ENCODE data around the gene ACTN3. TPM values are rescaled to one million over a fixed set of nuclear protein-coding genes. Genes with fewer than 3 reads are reported as not detected.
"Not testable (repeated sequence)": the region's sequence is repeated elsewhere in the genome, so short reads cannot be mapped to it uniquely, and the experiment has no call there.

ACTN3 gene
- polyA plus RNA-seq (ENCODE audit: insufficient read length in 4 of 4), result under 1 TPM; 0.31 to 0.69 (median 0.63) TPM

GRCh38 chr11:66546368-66546965, at the start of gene ACTN3:
TSS of gene ACTN3 (plus strand) at chr11:66546903. CDS start at chr11:66546938, 35 bp downstream.
- no peak for DNase-seq (ENCODE audit: low read depth in 4 of 4, low spot score in 2 of 4)

GRCh38 chr11:66497206-66497605, 49.5 kb upstream of the ACTN3 start:
- no peak for DNase-seq (ENCODE audit: low read depth in 4 of 4, low spot score in 2 of 4)

GRCh38 chr11:66498506-66498905, 48.2 kb upstream of the ACTN3 start:
- DNase-seq (ENCODE audit: low read depth in 4 of 4, low spot score in 2 of 4), result no peak

- DNase-seq (ENCODE audit: low read depth in 4 of 4, low spot score in 2 of 4), result no peak
These were observed 41.4 kb upstream of the ACTN3 start for GRCh38 chr11:66505276-66505816.

- no peak for DNase-seq (ENCODE audit: low read depth in 4 of 4, low spot score in 2 of 4)
These were observed 37.6 kb upstream of the ACTN3 start for GRCh38 chr11:66509131-66509561.

GRCh38 chr11:66510271-66510989, 36.3 kb upstream of the ACTN3 start, which contains the start of gene BBS1:
TSS of gene BBS1 (plus strand) at chr11:66510635. CDS start at chr11:66510660, 25 bp downstream.
- DNase-seq (ENCODE audit: low read depth in 4 of 4, low spot score in 2 of 4), result peak; percentile 55 to 72 (median 67)

- no peak for DNase-seq (ENCODE audit: low read depth in 4 of 4, low spot score in 2 of 4)
These were observed 35.7 kb upstream of the ACTN3 start for GRCh38 chr11:66510990-66511339.

GRCh38 chr11:66523611-66524010, 23.1 kb upstream of the ACTN3 start:
- no peak for DNase-seq (ENCODE audit: low read depth in 4 of 4, low spot score in 2 of 4)

- no peak for DNase-seq (ENCODE audit: low read depth in 4 of 4, low spot score in 2 of 4)
These were observed 22.2 kb upstream of the ACTN3 start for GRCh38 chr11:66524304-66525040.

- DNase-seq (ENCODE audit: low read depth in 4 of 4, low spot score in 2 of 4), result no peak
These were observed 17.6 kb upstream of the ACTN3 start for GRCh38 chr11:66529069-66529468.

- no peak for DNase-seq (ENCODE audit: low read depth in 4 of 4, low spot score in 2 of 4)
These were observed 17.0 kb upstream of the ACTN3 start for GRCh38 chr11:66529655-66530054.

GRCh38 chr11:66530927-66531709, 15.6 kb upstream of the ACTN3 start:
- no peak for DNase-seq (ENCODE audit: low read depth in 4 of 4, low spot score in 2 of 4)

GRCh38 chr11:66531841-66532240, 14.9 kb upstream of the ACTN3 start:
- DNase-seq (ENCODE audit: low read depth in 4 of 4, low spot score in 2 of 4), result no peak

- no peak for DNase-seq (ENCODE audit: low read depth in 4 of 4, low spot score in 2 of 4)
These were observed 13.9 kb upstream of the ACTN3 start for GRCh38 chr11:66532784-66533183.

- no peak for DNase-seq (ENCODE audit: low read depth in 4 of 4, low spot score in 2 of 4)
These were observed 7.4 kb upstream of the ACTN3 start for GRCh38 chr11:66539170-66539869.

GRCh38 chr11:66539870-66540213, 6.9 kb upstream of the ACTN3 start:
- no peak for DNase-seq (ENCODE audit: low read depth in 4 of 4, low spot score in 2 of 4)

- DNase-seq (ENCODE audit: low read depth in 4 of 4, low spot score in 2 of 4), result not testable (repeated sequence)
These were observed 6.1 kb upstream of the ACTN3 start for GRCh38 chr11:66540598-66540997.

GRCh38 chr11:66541892-66542291, 4.8 kb upstream of the ACTN3 start:
- no peak for DNase-seq (ENCODE audit: low read depth in 4 of 4, low spot score in 2 of 4)

GRCh38 chr11:66542362-66542761, 4.3 kb upstream of the ACTN3 start:
- no peak for DNase-seq (ENCODE audit: low read depth in 4 of 4, low spot score in 2 of 4)
